Suprapubic skin (tissue), 4 donors: Measurements from ENCODE around the gene HOXB4. TPM values are rescaled to one million over a fixed set of nuclear protein-coding genes. Genes with fewer than 3 reads are reported as not detected.

ENCODE experiments used
- DNase-seq, 2 donors: peaks; one replicate each; pipeline ENCODE4 v3.0.0-alpha.2; 2019; ENCODE audit warnings: low spot score in 2 of 2
- H3K27ac ChIP-seq: fragments of 200-600 bp; sonication (generic); one replicate; pipeline ENCODE4 v1.5.1; 2019
- H3K27me3 ChIP-seq: fragments of 200-600 bp; sonication (generic); one replicate; pipeline ENCODE4 v1.5.1; 2019
- H3K36me3 ChIP-seq: fragments of 200-600 bp; sonication (generic); one replicate; pipeline ENCODE4 v1.5.1; 2019
- H3K4me1 ChIP-seq: fragments of 200-600 bp; sonication (generic); one replicate; pipeline ENCODE4 v1.5.1; 2019
- H3K4me3 ChIP-seq: fragments of 200-600 bp; sonication (generic); one replicate; pipeline ENCODE4 v1.5.1; 2019; ENCODE audit warnings: mild to moderate bottlenecking
- H3K9me3 ChIP-seq: fragments of 200-600 bp; sonication (generic); one replicate; pipeline ENCODE4 v1.5.1; 2019
- EP300 ChIP-seq: sonication (generic); formaldehyde crosslinking; IDR thresholded peaks from one replicate; pipeline ENCODE4 v1.6.1; 2017; ENCODE audit warnings: antibody characterized with exemption
- POLR2A ChIP-seq, 2 donors: fragments of 450-650 bp; IDR thresholded peaks; one replicate each; pipeline ENCODE4 v1.6.1; 2017; ENCODE audit warnings: antibody characterized with exemption in 2 of 2, mild to moderate bottlenecking in 2 of 2, moderate library complexity in 2 of 2
- POLR2AphosphoS5 ChIP-seq, 3 donors: sonication (generic); formaldehyde crosslinking; IDR thresholded peaks; one replicate each; pipeline ENCODE4 v1.6.1; 2017; ENCODE audit warnings: antibody characterized with exemption in 3 of 3
- WGBS: methylation state at CpG from one replicate; pipeline ENCODE4 v1.1.5; 2018; 5-methylcytosine and 5-hydroxymethylcytosine counted together
- total RNA-seq, 4 donors: library from RNA; depleted of rRNA; stranded (reverse); fragments of >200 nt; gene quantifications; one replicate each; pipeline ENCODE4 v1.1.0, GENCODE V29; 2016
- TF ChIP-seq, protein P1 (sequence below), 2 donors: fragments of 200-600 bp in 1 of 2; fragments of 450-650 bp in 1 of 2; sonication (generic) in 1 of 2; IDR thresholded peaks; one replicate each; pipeline ENCODE4 v1.5.1; 2016 to 2019; ENCODE audit warnings: antibody characterized with exemption in 2 of 2, mild to moderate bottlenecking in 1 of 2, moderate library complexity in 1 of 2

HOXB4 gene
- total RNA-seq, 4 donors from 2014 or later = 0.42 to 3.5 (median 1.0) TPM

DNA sequence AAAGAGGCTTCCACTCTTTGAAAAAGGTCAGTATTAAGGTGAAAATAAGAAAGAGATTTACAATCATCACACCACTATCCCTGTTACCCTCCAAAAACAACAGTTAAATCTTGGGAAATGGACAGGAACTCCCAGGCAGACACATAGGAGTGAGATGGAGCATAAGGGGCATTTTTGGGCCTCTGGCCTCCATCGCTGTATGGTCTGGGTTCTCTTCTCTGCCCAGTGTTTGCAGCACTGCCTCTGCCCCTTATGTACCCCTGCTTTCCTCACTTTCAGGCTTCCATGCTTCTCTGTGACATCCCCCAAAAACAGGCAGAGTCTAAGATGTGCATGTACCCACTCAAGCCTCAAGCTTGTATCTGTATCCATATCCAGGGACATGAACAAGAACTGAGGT is 32.6 kb downstream of the HOXB4 start:
- H3K4me1 ChIP-seq = peaks cover 71% of the 10 kb centered on the region
- H3K36me3 ChIP-seq = peaks cover 5% of the 10 kb centered on the region
- no peak for TF ChIP-seq POLR2AphosphoS5 (IDR thresholded peaks at IDR 0.05)
- TF ChIP-seq, protein P1, sequence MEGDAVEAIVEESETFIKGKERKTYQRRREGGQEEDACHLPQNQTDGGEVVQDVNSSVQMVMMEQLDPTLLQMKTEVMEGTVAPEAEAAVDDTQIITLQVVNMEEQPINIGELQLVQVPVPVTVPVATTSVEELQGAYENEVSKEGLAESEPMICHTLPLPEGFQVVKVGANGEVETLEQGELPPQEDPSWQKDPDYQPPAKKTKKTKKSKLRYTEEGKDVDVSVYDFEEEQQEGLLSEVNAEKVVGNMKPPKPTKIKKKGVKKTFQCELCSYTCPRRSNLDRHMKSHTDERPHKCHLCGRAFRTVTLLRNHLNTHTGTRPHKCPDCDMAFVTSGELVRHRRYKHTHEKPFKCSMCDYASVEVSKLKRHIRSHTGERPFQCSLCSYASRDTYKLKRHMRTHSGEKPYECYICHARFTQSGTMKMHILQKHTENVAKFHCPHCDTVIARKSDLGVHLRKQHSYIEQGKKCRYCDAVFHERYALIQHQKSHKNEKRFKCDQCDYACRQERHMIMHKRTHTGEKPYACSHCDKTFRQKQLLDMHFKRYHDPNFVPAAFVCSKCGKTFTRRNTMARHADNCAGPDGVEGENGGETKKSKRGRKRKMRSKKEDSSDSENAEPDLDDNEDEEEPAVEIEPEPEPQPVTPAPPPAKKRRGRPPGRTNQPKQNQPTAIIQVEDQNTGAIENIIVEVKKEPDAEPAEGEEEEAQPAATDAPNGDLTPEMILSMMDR (IDR thresholded peaks at IDR 0.05) = no peak
- no peak for TF ChIP-seq POLR2A (IDR thresholded peaks at IDR 0.05)
- no peak for TF ChIP-seq EP300
- H3K4me3 ChIP-seq = peak overlapping the region; percentile 79
- H3K27me3 ChIP-seq = peaks cover 4% of the 10 kb centered on the region
- no peaks in the 10 kb centered on the region for H3K9me3 ChIP-seq
- WGBS = 94% methylated on average over 1 of the region's 1 CpG
- DNase-seq = no peak
- peak overlapping the region; percentile 93 for H3K27ac ChIP-seq

DNA sequence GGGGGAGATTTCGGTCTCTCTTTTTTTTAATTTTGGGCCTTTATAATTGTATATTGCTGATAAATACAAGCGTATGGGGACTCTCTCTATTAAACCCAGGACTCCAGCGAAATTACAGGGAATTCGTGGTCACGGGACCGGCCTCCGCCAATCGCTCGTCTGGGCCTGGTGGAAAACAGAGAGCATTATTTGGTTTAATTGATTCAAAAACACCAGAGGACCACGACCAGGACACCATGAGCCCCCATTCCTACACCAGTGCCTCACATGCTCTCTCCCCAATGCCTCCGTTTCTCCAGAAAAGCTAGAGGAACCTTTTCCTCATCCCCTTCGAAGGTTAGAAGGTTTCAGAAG is 33.2 kb downstream of the HOXB4 start, which contains the start of gene HOXB2:
TSS of gene HOXB2 (minus strand) at position 88 of the 354 bp plus-strand sequence. CDS start 198 bp downstream, outside the sequence.
- H3K27me3 ChIP-seq = peaks cover 4% of the 10 kb centered on the region
- peaks cover 72% of the 10 kb centered on the region for H3K4me1 ChIP-seq
- no peak for DNase-seq
- H3K36me3 ChIP-seq = no peaks in the 10 kb centered on the region
- H3K27ac ChIP-seq = peak within 1 kb of the TSS; percentile 93
- H3K9me3 ChIP-seq = no peaks in the 10 kb centered on the region
- no peak for TF ChIP-seq POLR2A (IDR thresholded peaks at IDR 0.05)
- no peak for TF ChIP-seq EP300
- no peak for TF ChIP-seq POLR2AphosphoS5 (IDR thresholded peaks at IDR 0.05)
- TF ChIP-seq, protein P1 (IDR thresholded peaks at IDR 0.05) = no peak
- H3K4me3 ChIP-seq = peak within 1 kb of the TSS; percentile 79
- WGBS = 55% methylated on average over 12 of the region's 12 CpGs

DNA sequence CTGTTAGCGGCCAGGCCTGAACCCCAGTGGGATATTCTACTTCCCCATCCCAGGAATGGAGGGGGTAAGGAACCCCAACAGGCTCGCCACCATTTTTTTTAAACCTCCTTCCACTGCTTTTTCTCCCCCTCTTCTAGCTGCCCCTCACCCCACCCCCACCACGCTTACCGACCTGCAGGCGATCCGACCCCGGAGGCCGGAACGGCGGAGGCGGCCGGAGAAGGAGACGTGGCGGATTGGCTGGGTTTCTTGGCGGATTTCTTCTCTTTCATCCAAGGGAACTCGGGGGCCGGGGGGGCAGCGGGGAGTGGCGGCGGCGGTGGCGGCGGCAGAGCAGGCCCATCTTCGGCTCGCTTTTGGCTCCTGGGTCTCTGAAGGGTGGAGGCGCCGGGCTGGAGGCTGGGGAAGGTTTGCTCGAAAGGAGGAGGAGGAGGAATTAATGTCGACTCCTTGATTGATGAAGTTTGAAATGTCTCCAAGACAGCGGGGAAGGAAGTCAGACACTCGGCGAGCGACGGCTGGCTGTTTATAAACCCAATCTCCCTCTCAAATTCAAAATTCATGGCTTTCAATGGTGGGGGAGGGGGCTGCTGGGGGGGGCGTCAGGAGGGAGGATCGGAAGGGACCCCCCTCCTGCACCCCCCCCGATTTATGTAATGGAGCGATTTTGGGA is 33.7 kb downstream of the HOXB4 start:
- TF ChIP-seq EP300 = no peak
- TF ChIP-seq POLR2AphosphoS5 (IDR thresholded peaks at IDR 0.05) = no peak
- TF ChIP-seq, protein P1 (IDR thresholded peaks at IDR 0.05) = no peak
- no peak for TF ChIP-seq POLR2A (IDR thresholded peaks at IDR 0.05)
- Histone ChIP-seq H3K27ac (peak overlapping the region; percentile 93), H3K4me1 (peaks cover 72% of the 10 kb centered on the region), H3K9me3 (no peaks in the 10 kb centered on the region), H3K36me3 (no peaks in the 10 kb centered on the region), H3K27me3 (peaks cover 4% of the 10 kb centered on the region), H3K4me3 (peak overlapping the region; percentile 79)
- WGBS = 5% methylated on average over 38 of the region's 38 CpGs
- peak; percentile 89 to 93 for DNase-seq

DNA sequence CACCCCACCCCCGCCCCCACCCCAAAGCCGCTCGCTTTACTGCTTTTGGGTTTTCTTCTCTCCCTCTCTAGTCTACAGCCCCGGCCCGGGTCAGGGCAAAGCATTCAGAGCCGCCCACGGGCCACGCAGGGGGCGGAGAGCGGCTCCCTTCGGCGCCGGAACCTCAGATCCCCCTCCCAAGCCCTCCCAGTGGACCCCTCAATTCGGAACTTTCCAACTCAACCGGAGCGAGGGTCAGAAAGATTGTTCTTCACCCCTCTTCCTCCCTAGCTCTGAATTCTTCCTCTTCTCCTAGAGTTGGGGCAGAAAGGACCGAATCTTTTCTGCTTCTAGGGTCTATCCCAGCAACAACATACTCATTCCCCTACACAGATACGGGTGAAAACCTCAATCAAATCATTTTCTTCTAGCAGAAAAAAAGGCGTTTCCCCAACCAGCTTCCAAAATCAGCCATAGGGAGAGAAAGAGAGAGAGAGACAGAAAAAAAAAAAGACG is 34.2 kb downstream of the HOXB4 start:
- Histone ChIP-seq H3K9me3 (no peaks in the 10 kb centered on the region), H3K4me1 (peaks cover 69% of the 10 kb centered on the region), H3K4me3 (peak overlapping the region; percentile 79), H3K27ac (peak overlapping the region; percentile 93), H3K27me3 (peaks cover 4% of the 10 kb centered on the region), H3K36me3 (no peaks in the 10 kb centered on the region)
- DNase-seq = no peak
- WGBS = 4% methylated on average over 20 of the region's 20 CpGs
- TF ChIP-seq POLR2A (IDR thresholded peaks at IDR 0.05) (no peak), POLR2AphosphoS5 (IDR thresholded peaks at IDR 0.05) (no peak), EP300 (no peak)
- TF ChIP-seq, protein P1 (IDR thresholded peaks at IDR 0.05) = no peak

DNA sequence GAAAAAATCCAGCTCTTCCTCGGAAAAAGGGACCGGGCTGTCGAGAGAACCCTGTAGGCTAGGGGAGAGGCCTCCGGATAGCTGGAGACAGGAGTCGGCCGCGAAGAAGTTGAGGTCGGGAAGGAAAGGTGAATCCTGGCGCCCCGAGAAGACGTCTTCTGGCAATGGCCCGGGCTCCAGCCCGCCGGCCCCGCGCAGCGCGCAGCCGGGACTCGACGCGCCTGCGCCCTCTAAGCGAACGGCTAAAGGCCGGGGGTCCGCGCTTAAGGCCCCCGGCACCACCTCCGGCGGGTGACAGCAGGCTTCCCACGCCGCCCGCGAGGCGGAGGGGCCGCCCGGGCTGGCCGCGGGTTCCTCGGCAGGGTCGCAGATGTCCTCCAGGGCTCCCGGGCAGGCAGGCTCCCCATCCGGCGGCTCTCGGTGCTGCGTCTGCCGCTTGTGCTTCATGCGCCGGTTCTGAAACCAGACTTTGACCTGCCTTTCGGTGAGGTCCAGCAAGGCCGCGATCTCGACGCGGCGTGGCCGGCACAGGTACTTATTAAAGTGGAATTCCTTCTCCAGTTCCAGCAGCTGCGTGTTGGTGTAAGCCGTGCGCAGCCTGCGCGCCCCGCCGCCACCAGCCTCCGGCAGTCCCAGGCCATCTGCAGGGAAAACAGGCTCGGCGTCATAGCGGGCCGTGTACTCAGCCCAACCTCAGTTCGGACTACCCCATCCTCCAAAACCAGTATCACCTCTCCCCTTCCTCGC is 34.9 kb downstream of the HOXB4 start:
- H3K27ac ChIP-seq = peak overlapping the region; percentile 93
- peaks cover 4% of the 10 kb centered on the region for H3K27me3 ChIP-seq
- under 1% methylated on average over 36 of the region's 72 CpGs for WGBS
- no peak for DNase-seq
- peak overlapping the region; percentile 79 for H3K4me3 ChIP-seq
- no peaks in the 10 kb centered on the region for H3K36me3 ChIP-seq
- peak in 1 of 3 donors; percentile 44 for TF ChIP-seq POLR2AphosphoS5 (IDR thresholded peaks at IDR 0.05)
- no peak for TF ChIP-seq POLR2A (IDR thresholded peaks at IDR 0.05)
- no peak for TF ChIP-seq EP300
- TF ChIP-seq, protein P1 (IDR thresholded peaks at IDR 0.05) = peak in 1 of 2 donors; percentile 21
- no peaks in the 10 kb centered on the region for H3K9me3 ChIP-seq
- peaks cover 65% of the 10 kb centered on the region for H3K4me1 ChIP-seq
